AG09319 (cell line): ENCODE measurements around the gene BTLA.
"Not testable (repeated sequence)": the region's sequence is repeated elsewhere in the genome, so short reads cannot be mapped to it uniquely, and the experiment has no call there.

Source experiments
- DNase-seq: peaks from one replicate; pipeline ENCODE4 v3.0.0-alpha.2; 2010; ENCODE audit warnings: low read depth; ENCODE audit errors: extremely low read depth
- TF ChIP-seq, protein P1 (sequence below): IDR thresholded peaks from 2 replicates; pipeline ENCODE4 v1.5.1; 2011; ENCODE audit warnings: low read depth, mild to moderate bottlenecking, inconsistent platforms, low read length, moderate library complexity

The BTLA gene

DNA sequence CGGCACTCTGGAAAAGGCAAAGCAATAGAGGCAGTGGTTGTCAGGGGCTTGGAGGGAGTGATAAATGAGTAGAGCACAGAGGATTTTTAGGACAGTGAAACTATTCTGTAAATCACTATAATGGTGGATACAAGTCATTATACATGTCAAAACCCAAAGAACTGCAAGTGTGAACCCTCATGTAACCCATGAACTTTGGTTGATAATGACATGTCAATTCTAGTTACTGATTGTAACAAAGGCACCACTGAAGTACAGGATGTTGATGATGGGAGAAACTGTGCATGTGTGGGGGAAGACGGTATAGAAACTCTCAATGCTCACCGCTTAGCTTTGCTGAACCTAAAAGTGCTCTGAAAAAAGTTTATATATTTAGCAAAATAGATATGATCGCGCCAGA is 36.0 kb downstream of the BTLA start:
- TF ChIP-seq, protein P1, sequence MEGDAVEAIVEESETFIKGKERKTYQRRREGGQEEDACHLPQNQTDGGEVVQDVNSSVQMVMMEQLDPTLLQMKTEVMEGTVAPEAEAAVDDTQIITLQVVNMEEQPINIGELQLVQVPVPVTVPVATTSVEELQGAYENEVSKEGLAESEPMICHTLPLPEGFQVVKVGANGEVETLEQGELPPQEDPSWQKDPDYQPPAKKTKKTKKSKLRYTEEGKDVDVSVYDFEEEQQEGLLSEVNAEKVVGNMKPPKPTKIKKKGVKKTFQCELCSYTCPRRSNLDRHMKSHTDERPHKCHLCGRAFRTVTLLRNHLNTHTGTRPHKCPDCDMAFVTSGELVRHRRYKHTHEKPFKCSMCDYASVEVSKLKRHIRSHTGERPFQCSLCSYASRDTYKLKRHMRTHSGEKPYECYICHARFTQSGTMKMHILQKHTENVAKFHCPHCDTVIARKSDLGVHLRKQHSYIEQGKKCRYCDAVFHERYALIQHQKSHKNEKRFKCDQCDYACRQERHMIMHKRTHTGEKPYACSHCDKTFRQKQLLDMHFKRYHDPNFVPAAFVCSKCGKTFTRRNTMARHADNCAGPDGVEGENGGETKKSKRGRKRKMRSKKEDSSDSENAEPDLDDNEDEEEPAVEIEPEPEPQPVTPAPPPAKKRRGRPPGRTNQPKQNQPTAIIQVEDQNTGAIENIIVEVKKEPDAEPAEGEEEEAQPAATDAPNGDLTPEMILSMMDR, result no peak
- DNase-seq, result no peak

- not testable (repeated sequence) for DNase-seq
These were observed 37.5 kb downstream of the BTLA start for GRCh38 chr3:112461787-112462186.

GRCh38 chr3:112460519-112461195 is 38.6 kb downstream of the BTLA start:
- TF ChIP-seq, protein P1, result no peak
- no peak for DNase-seq

- TF ChIP-seq, protein P1, result no peak
- no peak for DNase-seq
These were observed 39.5 kb downstream of the BTLA start for GRCh38 chr3:112459750-112460149.

DNA sequence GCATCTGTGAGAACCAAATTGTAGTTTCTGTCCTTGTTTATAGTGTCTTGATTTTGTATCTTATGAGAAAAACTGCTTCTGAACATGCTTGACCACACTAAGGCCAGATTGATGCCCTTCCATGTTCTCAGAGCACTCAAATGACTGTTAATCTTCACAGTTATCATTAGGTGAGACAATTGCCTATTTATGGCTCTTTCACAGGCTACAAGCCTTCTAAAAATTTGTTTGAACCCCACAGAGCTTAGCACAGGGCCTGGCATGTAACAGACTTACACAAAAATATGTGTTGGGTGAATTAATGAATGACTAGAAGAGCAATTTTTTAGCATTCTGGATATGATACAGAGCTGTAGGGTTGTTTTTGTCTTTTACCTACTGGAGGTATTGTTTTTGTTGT is 43.1 kb downstream of the BTLA start:
- no peak for DNase-seq
- TF ChIP-seq, protein P1, result no peak

- TF ChIP-seq, protein P1, result no peak
These were observed 50.3 kb downstream of the BTLA start for GRCh38 chr3:112448939-112449338.

GRCh38 chr3:112446343-112446742 is 52.9 kb downstream of the BTLA start:
- TF ChIP-seq, protein P1, result no peak
- no peak for DNase-seq

More at GRCh38 chr3:112448939-112449338, 50.3 kb downstream of the BTLA start:
- no peak for DNase-seq

- no peak for DNase-seq
- TF ChIP-seq, protein P1, result no peak
These were observed 53.4 kb downstream of the BTLA start for GRCh38 chr3:112445839-112446238.
